ENCODE results near the gene FAM184B.

The FAM184B gene

GRCh38 chr4:17773135-17773698 is 8.2 kb downstream of the FAM184B start:
- peak; percentile 13 for DNase-seq (ENCODE audit: low spot score)

- DNase-seq (ENCODE audit: low spot score) = no peak
Measured at GRCh38 chr4:17771284-17771908, 10.0 kb downstream of the FAM184B start.

GRCh38 chr4:17770845-17771244 is 10.6 kb downstream of the FAM184B start:
- no peak for DNase-seq (ENCODE audit: low spot score)

GRCh38 chr4:17769406-17770174 is 11.8 kb downstream of the FAM184B start:
- no peak for DNase-seq (ENCODE audit: low spot score)

- DNase-seq (ENCODE audit: low spot score) = no peak
Measured at GRCh38 chr4:17766826-17767458, 14.5 kb downstream of the FAM184B start.

GRCh38 chr4:17765514-17766286 is 15.7 kb downstream of the FAM184B start:
- DNase-seq (ENCODE audit: low spot score) = no peak

- no peak for DNase-seq (ENCODE audit: low spot score)
Measured at GRCh38 chr4:17763931-17764330, 17.5 kb downstream of the FAM184B start.

- no peak for DNase-seq (ENCODE audit: low spot score)
Measured at GRCh38 chr4:17763416-17763815, 18.0 kb downstream of the FAM184B start.

- peak; percentile 72 for DNase-seq (ENCODE audit: low spot score)
Measured at GRCh38 chr4:17762726-17763125, 18.7 kb downstream of the FAM184B start.

- no peak for DNase-seq (ENCODE audit: low spot score)
Measured at GRCh38 chr4:17761062-17761461, 20.4 kb downstream of the FAM184B start.

- DNase-seq (ENCODE audit: low spot score) = no peak
Measured at GRCh38 chr4:17760626-17761025, 20.8 kb downstream of the FAM184B start.

GRCh38 chr4:17758485-17758884 is 22.9 kb downstream of the FAM184B start:
- no peak for DNase-seq (ENCODE audit: low spot score)

- DNase-seq (ENCODE audit: low spot score) = no peak
Measured at GRCh38 chr4:17757621-17758020, 23.8 kb downstream of the FAM184B start.

GRCh38 chr4:17753646-17754045 is 27.8 kb downstream of the FAM184B start:
- DNase-seq (ENCODE audit: low spot score) = no peak

- no peak for DNase-seq (ENCODE audit: low spot score)
Measured at GRCh38 chr4:17740702-17741101, 40.7 kb downstream of the FAM184B start.

GRCh38 chr4:17736484-17736883 is 44.9 kb downstream of the FAM184B start:
- DNase-seq (ENCODE audit: low spot score) = no peak

- no peak for DNase-seq (ENCODE audit: low spot score)
Measured at GRCh38 chr4:17726911-17727310, 54.5 kb downstream of the FAM184B start.

GRCh38 chr4:17723648-17724047 is 57.8 kb downstream of the FAM184B start:
- no peak for DNase-seq (ENCODE audit: low spot score)

GRCh38 chr4:17722356-17722700 is 59.1 kb downstream of the FAM184B start:
- no peak for DNase-seq (ENCODE audit: low spot score)

- no peak for DNase-seq (ENCODE audit: low spot score)
Measured at GRCh38 chr4:17721496-17722355, 59.7 kb downstream of the FAM184B start.

- DNase-seq (ENCODE audit: low spot score) = no peak
Measured at GRCh38 chr4:17719106-17719505, 62.3 kb downstream of the FAM184B start.
